ENCODE data around the gene PALB2.

- TF ChIP-seq CTCF (IDR thresholded peaks at IDR 0.05 in 8 of 11, conservative IDR thresholded peaks at IDR 0.05 in 3 of 11), result peak; percentile 99 to 100 (median 100)
- TF ChIP-seq POLR2A (IDR thresholded peaks at IDR 0.05), result peak in 1 of 3 donors; percentile 9
- TF ChIP-seq POLR2AphosphoS5 (IDR thresholded peaks at IDR 0.05), result peak; percentile 82 to 93 (median 89)
Measured at GRCh38 chr16:23595951-23596720, 45.0 kb downstream of the PALB2 start, which contains the start of gene NDUFAB1.
